OCI-LY3 (cell line): ENCODE data around the gene AANAT.

Experiments used
- H2AFZ ChIP-seq: fragments of 200-600, 300-600 bp; shearing (Covaris generic); 2 replicates; pipeline ENCODE4 v1.6.0; 2014; ENCODE audit warnings: antibody characterized with exemption, low read depth, low read length
- H3K27ac ChIP-seq: fragments of 200-600, 300-600 bp; sonication (generic); 2 replicates; pipeline ENCODE4 v1.5.1; 2014; ENCODE audit warnings: mild to moderate bottlenecking, low read length, moderate library complexity, mixed read lengths
- H3K27me3 ChIP-seq: fragments of 200-600, 300-600 bp; sonication (generic); 2 replicates; pipeline ENCODE4 v1.6.1; 2014; ENCODE audit warnings: low read depth, low read length, mixed read lengths
- H3K36me3 ChIP-seq: fragments of 200-600, 300-600 bp; sonication (generic); replicated peaks from 2 replicates; pipeline ENCODE3; 2014; ENCODE audit warnings: low read depth, low read length, mixed read lengths
- H3K4me1 ChIP-seq: fragments of 300-600, 200-600 bp; sonication (generic); 2 replicates; pipeline ENCODE4 v1.6.1; 2014; ENCODE audit warnings: low read length, mixed read lengths
- H3K4me2 ChIP-seq: fragments of 200-600, 300-600 bp; sonication (generic); 2 replicates; pipeline ENCODE4 v1.6.1; 2014; ENCODE audit warnings: low read length, mixed read lengths
- H3K4me3 ChIP-seq: fragments of 300-600, 200-600 bp; sonication (generic); 2 replicates; pipeline ENCODE4 v1.5.1; 2014; ENCODE audit warnings: antibody characterized with exemption, mild to moderate bottlenecking, low read length, moderate library complexity
- H3K79me2 ChIP-seq: fragments of 300-600, 200-600 bp; shearing (Covaris generic); 2 replicates; pipeline ENCODE4 v1.6.1; 2014; ENCODE audit warnings: mild to moderate bottlenecking, low read length, mixed read lengths
- H3K9ac ChIP-seq: fragments of 300-600, 200-600 bp; shearing (Covaris generic); 2 replicates; pipeline ENCODE4 v1.6.0; 2014; ENCODE audit warnings: mild to moderate bottlenecking, low read length, moderate library complexity
- H3K9me3 ChIP-seq: fragments of 200-600, 300-600 bp; shearing (Covaris generic); 2 replicates; pipeline ENCODE4 v1.6.1; 2014; ENCODE audit warnings: low read length, mixed read lengths; ENCODE audit not compliant: insufficient read depth
- H4K20me1 ChIP-seq: fragments of 200-600, 300-600 bp; sonication (generic); 2 replicates; pipeline ENCODE4 v1.6.1; 2016; ENCODE audit warnings: low read length, mixed read lengths; ENCODE audit not compliant: insufficient read depth
- EZH2phosphoT487 ChIP-seq: fragments of 200-600 bp; shearing (Covaris generic); IDR thresholded peaks from 2 replicates; pipeline ENCODE4 v1.6.1; 2018; ENCODE audit warnings: antibody characterized with exemption, mixed run types, low read depth
- TF ChIP-seq, protein P1 (sequence below): fragments of 200-600, 300-600 bp; sonication (generic); IDR thresholded peaks from 2 replicates; pipeline ENCODE4 v1.5.1; 2014; ENCODE audit warnings: antibody characterized with exemption, low read length, low read depth

Gene AANAT

DNA sequence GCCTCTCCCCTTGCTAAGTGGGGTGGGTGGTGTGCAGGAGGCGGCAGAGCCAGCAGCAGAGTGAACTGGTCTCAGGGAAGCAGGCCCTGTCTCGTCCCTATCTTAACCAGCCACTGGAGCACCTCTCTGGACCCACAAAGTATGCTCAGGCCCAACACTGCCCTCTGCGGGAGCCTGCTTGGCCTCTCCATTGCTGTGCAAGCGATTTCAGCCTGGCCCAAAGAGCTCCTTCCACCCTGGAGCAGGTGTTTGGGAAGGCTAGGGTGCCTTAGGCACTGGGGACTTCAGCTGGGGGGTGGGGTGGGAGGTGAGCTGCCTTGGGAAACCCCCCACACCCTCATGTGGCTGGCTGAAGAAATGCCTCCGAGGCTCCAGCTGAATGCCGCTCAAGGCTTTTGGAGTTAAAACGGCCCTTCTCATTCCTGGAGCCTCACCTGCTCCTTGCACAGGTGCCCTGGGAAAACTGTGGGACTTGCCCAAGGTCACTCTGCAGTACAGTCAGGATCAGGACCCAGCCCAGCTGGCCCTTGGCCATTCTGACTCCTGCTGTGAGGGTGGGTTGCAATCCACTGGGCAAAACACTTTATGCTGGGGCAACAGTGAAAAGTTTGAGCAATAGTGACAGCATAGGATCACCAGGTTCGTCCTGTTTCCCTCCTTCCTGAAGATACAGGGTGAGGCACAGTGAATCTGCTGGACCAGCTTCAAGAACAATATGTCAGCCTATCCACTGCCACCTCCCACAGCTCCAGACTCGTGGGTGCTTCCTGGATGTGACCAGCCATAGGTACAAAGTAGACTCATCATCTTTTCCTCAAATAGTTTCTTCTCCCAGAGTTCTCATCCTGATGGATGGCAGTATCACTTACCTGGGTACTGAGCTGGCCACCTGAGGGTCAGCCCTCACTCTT lies 8.6 kb upstream of the AANAT start:
- no peak for TF ChIP-seq EZH2phosphoT487
- TF ChIP-seq, protein P1, sequence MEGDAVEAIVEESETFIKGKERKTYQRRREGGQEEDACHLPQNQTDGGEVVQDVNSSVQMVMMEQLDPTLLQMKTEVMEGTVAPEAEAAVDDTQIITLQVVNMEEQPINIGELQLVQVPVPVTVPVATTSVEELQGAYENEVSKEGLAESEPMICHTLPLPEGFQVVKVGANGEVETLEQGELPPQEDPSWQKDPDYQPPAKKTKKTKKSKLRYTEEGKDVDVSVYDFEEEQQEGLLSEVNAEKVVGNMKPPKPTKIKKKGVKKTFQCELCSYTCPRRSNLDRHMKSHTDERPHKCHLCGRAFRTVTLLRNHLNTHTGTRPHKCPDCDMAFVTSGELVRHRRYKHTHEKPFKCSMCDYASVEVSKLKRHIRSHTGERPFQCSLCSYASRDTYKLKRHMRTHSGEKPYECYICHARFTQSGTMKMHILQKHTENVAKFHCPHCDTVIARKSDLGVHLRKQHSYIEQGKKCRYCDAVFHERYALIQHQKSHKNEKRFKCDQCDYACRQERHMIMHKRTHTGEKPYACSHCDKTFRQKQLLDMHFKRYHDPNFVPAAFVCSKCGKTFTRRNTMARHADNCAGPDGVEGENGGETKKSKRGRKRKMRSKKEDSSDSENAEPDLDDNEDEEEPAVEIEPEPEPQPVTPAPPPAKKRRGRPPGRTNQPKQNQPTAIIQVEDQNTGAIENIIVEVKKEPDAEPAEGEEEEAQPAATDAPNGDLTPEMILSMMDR: peak; percentile 62
- Histone ChIP-seq H3K9me3 (no peaks in the 10 kb centered on the region), H3K4me2 (peak overlapping the region; percentile 40), H3K36me3 (no peaks in the 10 kb centered on the region), H2AFZ (peak overlapping the region; percentile 57), H3K4me3 (0 out of 2 replicates have a peak overlapping the region, but pooled peaks have one; percentile 0), H3K79me2 (no peaks in the 10 kb centered on the region), H3K9ac (peak overlapping the region; percentile 19; the same call in 1 of the 2 replicates), H3K27ac (no peak overlapping the region), H4K20me1 (no peaks in the 10 kb centered on the region), H3K4me1 (peaks cover 13% of the 10 kb centered on the region), H3K27me3 (no peaks in the 10 kb centered on the region)

DNA sequence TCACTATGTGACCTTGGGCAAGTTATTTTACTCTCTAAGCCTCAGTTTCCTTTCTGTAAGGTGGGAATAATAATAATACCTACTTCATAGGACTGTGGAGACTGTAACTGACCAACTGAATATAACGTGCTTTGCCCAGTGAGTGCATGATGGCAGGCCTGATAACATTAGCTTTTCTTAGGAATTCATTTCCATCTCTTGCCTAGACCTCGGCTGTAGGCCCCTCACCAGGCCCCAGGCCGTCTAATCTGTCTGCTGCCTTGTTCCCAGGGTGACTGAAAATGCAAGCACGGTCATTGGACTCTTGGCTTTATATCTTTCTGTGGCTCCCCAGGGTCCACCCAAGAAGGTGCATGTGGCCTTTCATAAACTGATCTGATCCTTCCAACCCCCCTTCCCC lies 7.7 kb upstream of the AANAT start:
- H3K9me3 ChIP-seq: no peaks in the 10 kb centered on the region
- no peak overlapping the region for H2AFZ ChIP-seq
- no peak overlapping the region for H3K9ac ChIP-seq
- H3K79me2 ChIP-seq: no peaks in the 10 kb centered on the region
- TF ChIP-seq, protein P1: no peak
- TF ChIP-seq EZH2phosphoT487: no peak
- no peak overlapping the region for H3K4me3 ChIP-seq
- H3K27ac ChIP-seq: no peak overlapping the region
- H3K4me1 ChIP-seq: peaks cover 13% of the 10 kb centered on the region
- no peaks in the 10 kb centered on the region for H3K36me3 ChIP-seq
- no peaks in the 10 kb centered on the region for H3K27me3 ChIP-seq
- no peak overlapping the region for H3K4me2 ChIP-seq
- no peaks in the 10 kb centered on the region for H4K20me1 ChIP-seq

DNA sequence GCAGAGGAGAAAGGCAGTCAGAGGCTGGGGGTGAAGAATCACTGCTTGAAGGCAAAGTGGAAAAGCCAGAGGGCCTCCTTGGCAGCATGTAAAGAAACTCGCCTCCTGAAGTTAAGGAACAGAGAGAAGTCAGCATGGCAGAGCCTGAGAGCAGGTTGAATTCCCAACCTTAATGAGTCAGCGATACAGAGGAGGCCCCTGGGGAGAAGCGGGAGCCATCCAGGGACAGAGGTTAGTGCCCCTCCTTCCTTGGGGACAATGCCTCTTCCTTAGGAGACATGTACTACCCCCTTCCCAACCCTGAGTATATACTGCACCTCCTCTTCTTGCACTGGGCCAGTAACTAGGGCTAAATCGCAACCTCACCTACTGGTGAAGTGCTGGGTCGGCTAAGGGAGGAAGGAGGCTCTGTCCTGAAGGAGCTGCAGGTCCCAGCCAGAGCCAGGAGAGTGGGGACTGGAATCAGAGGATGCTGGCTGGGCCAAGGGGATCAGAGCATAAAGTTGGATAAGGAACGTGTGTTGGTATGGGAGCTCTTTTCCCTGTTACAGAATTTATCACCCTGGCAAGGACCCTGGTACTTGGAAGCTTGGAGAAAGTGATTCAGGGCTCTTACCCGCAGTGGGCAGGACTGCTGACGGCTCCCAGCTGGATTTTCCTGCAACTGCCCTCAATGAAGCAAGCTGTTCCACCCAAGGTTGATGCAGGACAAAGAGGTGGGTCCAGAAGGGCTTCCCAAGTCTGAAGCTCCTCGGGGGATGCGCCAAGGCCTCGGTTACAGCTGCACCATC lies 5.4 kb upstream of the AANAT start:
- Histone ChIP-seq H3K27ac (no peak overlapping the region), H2AFZ (no peak overlapping the region), H3K36me3 (no peaks in the 10 kb centered on the region), H3K79me2 (no peaks in the 10 kb centered on the region), H3K9me3 (no peaks in the 10 kb centered on the region), H3K27me3 (no peaks in the 10 kb centered on the region), H3K9ac (no peak overlapping the region), H3K4me2 (no peak overlapping the region), H4K20me1 (no peaks in the 10 kb centered on the region), H3K4me1 (peaks cover 21% of the 10 kb centered on the region), H3K4me3 (no peak overlapping the region)
- TF ChIP-seq EZH2phosphoT487: no peak
- TF ChIP-seq, protein P1: no peak
